K562 (cell line): ENCODE results near the gene PLEKHM2. TPM values are rescaled to one million over a fixed set of nuclear protein-coding genes. Genes with fewer than 3 reads are reported as not detected.

Experiments
- ATAC-seq: fragments of 200-7000 bp; cut with Tn5 transposase; 3 replicates; pipeline ENCODE4 v1.9.1; 2020; ENCODE audit warnings: moderate library complexity
- BruUV-seq: library from RNA; stranded (reverse); fragments of 400-500 nt; replicated peaks from 2 replicates; lab custom pipeline; 2021; lab: Mats Ljungman, UMichigan
- CTCF ChIA-PET: fragments of 300-600 bp; formaldehyde crosslinking; extraction: SDS; loops from one replicate; lab custom pipeline; 2021; ENCODE audit warnings: low intra/inter-chr PET ratio; lab: Yijun Ruan, JAX
- POLR2A ChIA-PET: fragments of 300-600, 350-650 bp; sonication (Branson Sonifier 250); formaldehyde crosslinking; extraction: SDS; loops from one replicate; lab custom pipeline; 2021; ENCODE audit warnings: antibody characterized with exemption, inconsistent platforms; lab: Yijun Ruan, JAX
- DNase-seq, 4 experiments: peaks; one replicate each; pipeline versions ENCODE4 v3.0.0 to v3.0.0-alpha.2; 2011 to 2018; ENCODE audit warnings: low spot score in 3 of 4, mixed read lengths in 3 of 4; ENCODE audit errors: extremely low read depth in 1 of 4
- FAIRE-seq: peaks from 2 replicates; lab custom pipeline; 2011; peaks lifted over from hg19 to GRCh38; lab: Jason Lieb, UNC
- H2AFZ ChIP-seq: 2 replicates; pipeline ENCODE4 v1.6.0; 2011; ENCODE audit warnings: low read depth, low read length, control low read depth, inconsistent platforms
- H3K27ac ChIP-seq: fragments of 200-600 bp; 3 replicates; pipeline ENCODE4 v1.8.0; 2011; ENCODE audit warnings: low read depth, mild to moderate bottlenecking, control low read depth, inconsistent platforms, low read length, moderate library complexity, mixed read lengths; ENCODE audit errors: extremely low read depth
- H3K27me3 ChIP-seq, 2 experiments: fragments of 300-600 bp in 1 of 2; 2 replicates in 1 of 2; 3 replicates in 1 of 2; pipeline versions ENCODE4 v1.6.0 to v1.8.0; 2011; ENCODE audit warnings: inconsistent platforms in 2 of 2, low read length in 2 of 2, mild to moderate bottlenecking in 1 of 2, mixed read lengths in 1 of 2, moderate library complexity in 1 of 2; ENCODE audit not compliant: control insufficient read depth in 2 of 2, insufficient read depth in 2 of 2
- H3K36me3 ChIP-seq: fragments of 300-600 bp; 3 replicates; pipeline ENCODE4 v1.8.0; 2011; ENCODE audit warnings: mild to moderate bottlenecking, low read length, inconsistent platforms; ENCODE audit not compliant: control insufficient read depth, insufficient read depth
- H3K4me1 ChIP-seq, 2 experiments: fragments of 200-600 bp in 1 of 2; replicated peaks in 1 of 2; 2 replicates in 1 of 2; 3 replicates in 1 of 2; pipeline versions ENCODE4 v1.5.1 to v1.8.0; 2011; ENCODE audit warnings: inconsistent platforms in 2 of 2, low read length in 2 of 2, mild to moderate bottlenecking in 1 of 2, mixed read lengths in 1 of 2, moderate library complexity in 1 of 2; ENCODE audit not compliant: control insufficient read depth in 2 of 2, insufficient read depth in 2 of 2
- H3K4me2 ChIP-seq: 2 replicates; pipeline ENCODE4 v1.6.1; 2011; ENCODE audit warnings: low read length, control low read depth, inconsistent platforms, mixed read lengths; ENCODE audit not compliant: insufficient read depth
- H3K4me3 ChIP-seq: fragments of 200-600 bp; sonication (generic), shearing (Covaris generic); 2 replicates; pipeline ENCODE4 v1.5.1; 2016; ENCODE audit warnings: control low read depth, inconsistent platforms
- H3K79me2 ChIP-seq: fragments of 200-600 bp; 3 replicates; pipeline ENCODE4 v1.8.0; 2011; ENCODE audit warnings: low read length, inconsistent platforms; ENCODE audit not compliant: control insufficient read depth, insufficient read depth
- H3K9ac ChIP-seq, 2 experiments: 2 replicates each; pipeline versions ENCODE4 v1.6.0 to v1.6.1; 2011; ENCODE audit warnings: low read depth in 2 of 2, low read length in 2 of 2, control low read depth in 1 of 2, inconsistent platforms in 1 of 2, mild to moderate bottlenecking in 1 of 2, mixed read lengths in 1 of 2; ENCODE audit not compliant: insufficient read depth in 1 of 2
- H3K9me1 ChIP-seq: one replicate; pipeline ENCODE4 v1.6.0; 2011; ENCODE audit warnings: inconsistent platforms, mild to moderate bottlenecking, low read length, moderate library complexity; ENCODE audit not compliant: control insufficient read depth, insufficient read depth
- H3K9me3 ChIP-seq: replicated peaks from 2 replicates; pipeline ENCODE4 v1.5.1; 2011; ENCODE audit warnings: low read depth, low read length, inconsistent platforms; ENCODE audit not compliant: control insufficient read depth, insufficient read depth
- H4K20me1 ChIP-seq: replicated peaks from 2 replicates; pipeline ENCODE4 v1.6.1; 2011; ENCODE audit warnings: low read length, inconsistent platforms, mixed read lengths; ENCODE audit not compliant: control insufficient read depth, insufficient read depth
- GATA2 ChIP-seq: sonication (generic); formaldehyde crosslinking; IDR thresholded peaks from 2 replicates; pipeline ENCODE4 v1.4.0; 2020; ENCODE audit warnings: mild to moderate bottlenecking, missing genetic modification reagents
- KDM1A ChIP-seq, 2 experiments: fragments of 450-650 bp; IDR thresholded peaks; 2 replicates each; pipeline ENCODE4 v1.6.1; 2016; ENCODE audit warnings: mild to moderate bottlenecking in 2 of 2
- MYNN ChIP-seq, 2 experiments: sonication (generic); formaldehyde crosslinking in 1 of 2; IDR thresholded peaks; 2 replicates each; pipeline versions ENCODE4 v1.5.0 to v1.6.1; 2016 to 2020; ENCODE audit warnings: antibody characterized with exemption in 1 of 2, missing genetic modification reagents in 1 of 2
- SAFB2 ChIP-seq: fragments of 200-400 bp; formaldehyde crosslinking; IDR thresholded peaks from 2 replicates; pipeline ENCODE4 v1.6.1; 2018; ENCODE audit warnings: borderline replicate concordance, low read length, low read depth, moderate library complexity; ENCODE audit not compliant: severe bottlenecking
- TFAP4 ChIP-seq: sonication (generic); formaldehyde crosslinking; IDR thresholded peaks from 2 replicates; pipeline ENCODE4 v1.8.0; 2022; ENCODE audit warnings: missing genetic modification reagents, mild to moderate bottlenecking, moderate library complexity, borderline replicate concordance
- ZBTB7A ChIP-seq: IDR thresholded peaks from 2 replicates; pipeline ENCODE4 v1.6.1; 2011; ENCODE audit warnings: low read depth, mild to moderate bottlenecking, low read length, moderate library complexity, borderline replicate concordance; ENCODE audit not compliant: control insufficient read depth
- ZNF444 ChIP-seq: fragments of 250-450 bp; sonication (Bioruptor Pico); IDR thresholded peaks from 2 replicates; pipeline ENCODE4 v1.4.0; 2020; ENCODE audit warnings: mild to moderate bottlenecking, moderate library complexity
- WGBS: fragments of 100-300 bp; shearing (Covaris generic); methylation state at CpG from one replicate; pipeline ENCODE4 v1.1.6; 2016; ENCODE audit warnings: low coverage, mixed read lengths; ENCODE audit not compliant: insufficient coverage; ENCODE audit errors: missing lambda C conversion rate; 5-methylcytosine and 5-hydroxymethylcytosine counted together
- in situ Hi-C: fragments of 300-500 bp; cut with MboI; formaldehyde crosslinking; loops from 4 replicates; pipeline ENCODE4 v1.15.0; 2018; ENCODE audit warnings: inconsistent platforms, mixed read lengths
- intact Hi-C: fragments of 100-400 bp; cut with micrococcal nuclease; formaldehyde crosslinking; loops from 2 replicates; pipeline ENCODE4 v1.14.2; 2022
- polyA plus RNA-seq, 8 experiments: library from polyadenylated mRNA; depleted of rRNA in 4 of 8; stranded (reverse) in 5 of 8; unstranded in 3 of 8; fragments of >200 nt; fragmentation: Nextera tagmentation in 2 of 8; fragmentation: Illumina TruSeq in 1 of 8; extraction: Ambion mirVana in 2 of 8; extraction: Trizol in 1 of 8; gene quantifications; 2 replicates each; pipeline versions ENCODE4 v1.2.1 to v1.2.3, GENCODE V29; 2011 to 2014; ENCODE audit warnings: inconsistent platforms in 1 of 8, missing spikeins in 1 of 8
- total RNA-seq, 7 experiments: library from RNA; depleted of rRNA in 6 of 7; stranded (reverse); fragments of >200 nt in 6 of 7; fragmentation: Illumina TruSeq in 2 of 7; extraction: Trizol in 2 of 7; gene quantifications; 2 replicates each; pipeline versions ENCODE4 v1.2.1 to v1.2.3, GENCODE V29; 2011 to 2021; ENCODE audit warnings: low replicate concordance in 1 of 7

The PLEKHM2 gene
- total and polyA plus RNA-seq, 9 of the 15 experiments (the other 6 are each of a cell fraction or from before 2014, with no cell fraction given): 0.27 to 63.7 (median 33.2) TPM

- no peak overlapping the region for H3K27ac ChIP-seq
- BruUV-seq: no TSS peak
- no peak overlapping the region for H2AFZ ChIP-seq
These were observed 73.6 kb downstream of the PLEKHM2 start for GRCh38 chr1:15757575-15758342.

More at GRCh38 chr1:15757575-15758342, 73.6 kb downstream of the PLEKHM2 start:
- Histone ChIP-seq H3K4me2 (no peak overlapping the region), H3K27me3 (peaks cover 26 to 55% of the 10 kb centered on the region in 2 experiments; a peak in 4 of 5 replicates), H3K4me1 (peaks cover 15 to 40% of the 10 kb centered on the region in 2 experiments; a peak in 4 of 5 replicates), H3K9me1 (no peaks in the 10 kb centered on the region), H3K36me3 (no peaks in the 10 kb centered on the region), H3K9me3 (no peaks in the 10 kb centered on the region), H3K9ac (no peak overlapping the region), H4K20me1 (peaks cover 9% of the 10 kb centered on the region), H3K4me3 (no peak overlapping the region), H3K79me2 (no peaks in the 10 kb centered on the region)
- intact Hi-C loops (no loop called here), in situ Hi-C loops (no loop called here)
- 10% methylated on average over 24 of the region's 24 CpGs for WGBS
- TF ChIP-seq ZNF444 (CRISPR knock-in tag) (0 out of 2 replicates have a peak, but pooled peaks have one; percentile 34), TFAP4 (CRISPR knock-in tag) (peak; percentile 48; the same call in 1 of the 2 replicates), GATA2 (peak; percentile 48), SAFB2 (no peak), KDM1A (IDR thresholded peaks at IDR 0.05) (peak; percentile 51 to 88), ZBTB7A (peak; percentile 88), MYNN (IDR thresholded peaks at IDR 0.05) (no peak), MYNN (CRISPR knock-in tag; IDR thresholded peaks at IDR 0.05) (no peak)
- CTCF ChIA-PET: no interaction called here
- POLR2A ChIA-PET: interaction anchor here (0.5 to 1.0 kb wide), 3 partner anchors 8 to 56 kb away, joined by 3 to 4 read pairs (median 4); no protein-coding TSS in a partner anchor
- DNase-seq (peak in 2 of 4 experiments; percentile 42 to 51), ATAC-seq (peak; percentile 13; the same call in 1 of the 3 replicates), FAIRE-seq (no peak)
